NOMO-1 treated with DMSO at 0.1 percent for 48 hours (cell line): ENCODE results near the gene RPL10A.

Experiments used
- DNase-seq: peaks from one replicate; lab custom pipeline; 2025; ENCODE audit not compliant: unreplicated experiment; lab: John Stamatoyannopoulos, UW

Gene RPL10A

DNA sequence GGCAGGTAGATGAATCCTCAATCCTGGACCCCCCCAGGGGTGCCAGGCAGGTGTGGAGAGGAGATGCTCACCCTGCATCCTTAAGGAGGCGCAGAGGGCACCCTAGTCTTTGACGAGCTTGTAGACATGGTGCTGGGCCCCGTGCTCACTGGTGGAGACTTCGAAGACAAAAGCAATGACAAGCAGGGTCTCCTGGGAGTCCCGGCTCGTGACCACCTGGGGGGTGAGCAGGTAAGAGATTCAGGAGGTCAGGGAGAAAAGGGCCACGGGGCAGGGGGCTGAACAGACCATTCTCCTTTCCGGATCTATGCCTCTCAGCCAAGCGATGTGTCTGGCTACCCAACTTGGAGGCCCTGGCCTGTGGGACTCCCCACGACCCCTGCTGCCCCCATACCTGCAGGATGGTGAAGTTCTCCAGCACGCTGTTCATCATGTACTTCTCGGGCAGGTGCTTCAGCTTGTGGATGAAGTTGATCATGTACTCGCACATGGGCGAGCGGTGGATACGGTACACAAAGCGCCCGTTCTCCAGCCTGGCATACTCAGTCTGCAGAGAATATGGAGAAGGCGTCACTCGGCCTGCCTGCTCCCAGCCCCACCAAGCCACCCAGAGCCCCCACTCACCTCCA lies 6.9 kb downstream of the RPL10A start:
- DNase-seq = no peak

DNA sequence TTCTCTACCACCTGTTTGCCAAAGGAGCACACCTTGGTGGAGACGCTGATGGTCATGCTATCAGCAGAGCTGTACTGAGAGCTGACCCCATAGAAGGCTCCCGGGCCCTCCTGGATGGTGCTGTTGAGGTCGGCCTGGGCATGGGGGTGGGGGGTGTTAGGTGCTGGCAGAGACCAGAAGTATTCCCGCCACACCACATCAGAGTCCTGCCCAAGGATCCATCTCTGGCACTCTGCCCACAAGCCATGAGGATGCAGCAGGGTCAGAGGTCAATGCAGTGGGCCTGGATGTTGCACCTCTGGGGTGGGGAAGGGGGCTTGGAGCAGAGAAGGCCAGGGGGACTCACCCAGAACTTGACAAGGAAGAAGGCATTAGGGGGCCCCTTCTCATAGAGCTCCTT lies 7.4 kb downstream of the RPL10A start:
- no peak for DNase-seq

DNA sequence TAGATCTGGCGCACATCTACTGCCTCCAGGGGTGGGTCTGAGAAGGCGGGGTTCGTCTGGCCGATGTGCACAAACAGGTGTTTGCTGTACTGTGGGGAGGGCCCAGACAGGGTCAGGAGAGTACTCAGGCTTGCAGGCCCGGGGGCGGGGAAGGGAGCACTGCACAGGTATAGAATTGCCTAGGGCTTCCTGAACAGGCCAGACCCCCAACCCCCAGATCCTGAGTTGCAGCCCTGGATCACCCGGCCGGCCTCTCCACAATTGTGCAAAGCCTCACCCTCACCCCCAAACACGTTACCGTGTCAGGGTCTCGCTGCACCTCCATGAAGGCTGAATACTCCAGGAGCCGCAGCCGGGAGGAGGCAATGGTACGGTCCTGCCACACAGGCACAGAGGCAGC lies 7.8 kb downstream of the RPL10A start:
- no peak for DNase-seq

DNA sequence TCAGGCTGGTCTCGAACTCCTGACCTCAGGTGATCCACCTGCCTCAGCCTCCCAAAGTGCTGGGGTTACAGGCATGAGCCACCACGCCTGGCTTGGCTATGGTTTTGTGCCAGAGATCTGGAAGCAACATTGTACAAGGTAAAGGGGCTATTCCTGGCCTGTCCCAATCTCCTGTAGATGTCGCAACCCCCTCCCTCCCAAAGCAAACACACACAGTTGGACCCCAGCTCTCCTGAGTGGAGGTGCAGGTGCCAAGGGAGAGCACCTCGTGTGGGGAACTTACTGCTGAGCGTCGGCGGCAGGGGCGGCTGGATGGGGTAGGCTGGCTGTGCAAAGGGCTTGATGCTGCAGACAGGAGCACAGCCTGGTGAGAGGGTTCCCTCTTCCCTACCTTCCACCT lies 8.8 kb downstream of the RPL10A start:
- DNase-seq = no peak

GRCh38 chr6:35477551-35478179 lies 9.5 kb downstream of the RPL10A start:
- DNase-seq = no peak

DNA sequence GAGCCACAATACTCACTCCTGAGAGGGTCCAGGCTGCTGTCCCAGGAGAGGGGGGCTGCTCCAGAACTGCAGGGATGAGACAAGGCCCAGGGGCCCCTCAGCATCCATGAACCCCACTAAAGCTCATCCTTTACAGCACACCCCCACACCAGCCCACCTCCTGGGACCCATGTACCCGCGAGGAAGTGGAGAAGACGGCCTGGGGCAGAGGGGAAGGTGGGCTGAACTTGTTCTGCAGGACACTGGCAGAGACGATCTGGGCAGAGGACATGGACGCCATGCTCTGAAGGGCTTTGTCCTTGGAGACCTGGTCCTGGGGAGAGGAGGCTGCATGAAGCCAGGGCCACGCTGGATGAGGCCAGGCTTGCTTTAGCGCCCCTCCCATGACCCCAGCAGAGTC lies 10.1 kb downstream of the RPL10A start:
- DNase-seq = no peak

DNA sequence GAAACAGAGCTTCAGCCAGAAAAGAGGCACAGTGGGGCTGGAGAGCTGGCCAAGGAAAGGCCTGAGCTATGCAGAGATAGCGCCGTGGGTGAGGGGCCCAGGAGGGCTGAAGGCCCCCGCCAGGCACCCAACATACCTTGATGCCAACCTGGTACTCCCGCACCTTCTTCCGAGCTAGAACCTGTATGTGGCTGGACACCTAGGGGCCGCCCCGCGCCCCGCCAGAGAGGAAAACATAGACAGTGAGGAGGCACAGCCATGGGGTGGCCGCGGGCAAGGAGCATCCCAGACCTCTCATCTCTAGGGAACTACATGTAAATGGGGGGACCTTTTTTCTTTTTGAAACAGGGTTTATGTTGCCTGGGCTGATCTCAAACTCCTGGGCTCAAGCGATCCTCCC lies 12.0 kb downstream of the RPL10A start:
- no peak for DNase-seq

GRCh38 chr6:35481226-35481625 lies 13.0 kb downstream of the RPL10A start:
- DNase-seq = no peak

DNA sequence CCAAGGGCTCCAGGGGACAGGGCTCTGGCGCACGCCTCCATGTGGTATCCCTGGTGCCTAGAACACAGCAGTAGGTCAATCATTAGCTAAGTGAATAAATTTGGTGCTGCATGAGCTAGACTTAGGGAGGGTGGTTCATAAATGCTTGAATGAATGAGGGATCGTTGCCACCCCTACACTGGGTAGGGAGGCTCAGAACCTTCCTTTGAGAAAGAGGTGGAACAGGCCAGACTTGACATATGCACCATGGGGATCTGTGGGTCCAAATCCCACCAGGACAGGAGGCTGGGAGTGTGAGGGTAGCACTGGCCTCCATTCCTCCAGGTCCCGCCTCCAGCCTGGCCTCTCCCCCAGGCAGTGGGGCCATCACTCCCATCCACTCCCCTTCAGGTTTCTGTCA lies 14.9 kb downstream of the RPL10A start:
- no peak for DNase-seq

- DNase-seq = no peak
Observed at GRCh38 chr6:35483490-35483889, 15.3 kb downstream of the RPL10A start.

GRCh38 chr6:35483893-35484645 lies 15.9 kb downstream of the RPL10A start:
- no peak for DNase-seq

- no peak for DNase-seq
Observed at GRCh38 chr6:35484921-35485392, 16.8 kb downstream of the RPL10A start.

GRCh38 chr6:35485402-35485877 lies 17.2 kb downstream of the RPL10A start:
- no peak for DNase-seq

- no peak for DNase-seq
Observed at GRCh38 chr6:35486005-35486925, 18.1 kb downstream of the RPL10A start.

GRCh38 chr6:35487658-35488516 lies 19.7 kb downstream of the RPL10A start:
- DNase-seq = peak; percentile 73

- no peak for DNase-seq
Observed at GRCh38 chr6:35488517-35488862, 20.3 kb downstream of the RPL10A start.

DNA sequence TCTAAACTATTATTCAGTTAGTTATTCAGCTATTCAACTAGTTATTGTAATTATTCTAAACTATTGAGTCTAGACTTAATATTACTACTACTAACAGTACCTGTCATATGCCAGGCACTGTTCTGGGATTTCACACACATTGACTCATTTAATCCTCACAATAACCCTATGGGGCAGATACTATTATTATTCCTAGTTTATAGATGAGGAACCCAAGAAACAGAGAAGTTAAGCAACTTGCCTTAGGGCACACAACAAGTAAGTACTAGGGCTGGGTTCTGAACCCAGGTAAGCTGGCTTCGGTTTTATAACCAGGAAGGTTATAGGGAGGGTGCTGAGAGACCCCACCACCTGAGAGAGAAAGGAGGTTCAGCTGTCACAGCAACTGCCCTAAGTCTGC lies 20.9 kb downstream of the RPL10A start:
- peak; percentile 78 for DNase-seq

- no peak for DNase-seq
Observed at GRCh38 chr6:35489995-35490791, 22.0 kb downstream of the RPL10A start.

- DNase-seq = no peak
Observed at GRCh38 chr6:35490821-35491557, 22.8 kb downstream of the RPL10A start.
